ENCODE results near the gene ALDH1B1. TPM values are rescaled to one million over a fixed set of nuclear protein-coding genes. Genes with fewer than 3 reads are reported as not detected.

ALDH1B1 gene
- total RNA-seq, 1 donor: 14.3 TPM

DNA sequence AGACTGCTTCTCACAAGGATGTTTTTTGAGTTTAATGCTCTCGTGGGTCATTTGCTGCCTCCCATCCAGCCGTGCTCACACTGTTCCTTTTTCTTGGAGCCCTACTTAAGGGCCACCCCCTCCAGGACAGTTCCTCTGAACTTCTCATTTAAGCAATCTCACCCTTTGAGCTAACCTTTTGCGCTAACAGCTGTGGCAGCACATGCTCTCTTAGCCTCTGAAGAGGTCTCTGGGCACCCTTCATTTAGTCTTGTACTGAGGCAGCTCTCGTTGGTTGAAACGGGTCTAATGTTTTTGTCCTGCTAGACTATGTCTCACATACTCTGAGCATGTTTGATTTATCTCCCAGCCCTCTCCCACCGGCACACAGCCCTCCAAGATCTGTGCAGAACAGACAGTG is 11.8 kb downstream of the ALDH1B1 start:
- H3K4me3 ChIP-seq (ENCODE audit: low read depth, low read length): no peak overlapping the region
- DNase-seq (ENCODE audit: low read depth): no peak
- TF ChIP-seq, protein P1, sequence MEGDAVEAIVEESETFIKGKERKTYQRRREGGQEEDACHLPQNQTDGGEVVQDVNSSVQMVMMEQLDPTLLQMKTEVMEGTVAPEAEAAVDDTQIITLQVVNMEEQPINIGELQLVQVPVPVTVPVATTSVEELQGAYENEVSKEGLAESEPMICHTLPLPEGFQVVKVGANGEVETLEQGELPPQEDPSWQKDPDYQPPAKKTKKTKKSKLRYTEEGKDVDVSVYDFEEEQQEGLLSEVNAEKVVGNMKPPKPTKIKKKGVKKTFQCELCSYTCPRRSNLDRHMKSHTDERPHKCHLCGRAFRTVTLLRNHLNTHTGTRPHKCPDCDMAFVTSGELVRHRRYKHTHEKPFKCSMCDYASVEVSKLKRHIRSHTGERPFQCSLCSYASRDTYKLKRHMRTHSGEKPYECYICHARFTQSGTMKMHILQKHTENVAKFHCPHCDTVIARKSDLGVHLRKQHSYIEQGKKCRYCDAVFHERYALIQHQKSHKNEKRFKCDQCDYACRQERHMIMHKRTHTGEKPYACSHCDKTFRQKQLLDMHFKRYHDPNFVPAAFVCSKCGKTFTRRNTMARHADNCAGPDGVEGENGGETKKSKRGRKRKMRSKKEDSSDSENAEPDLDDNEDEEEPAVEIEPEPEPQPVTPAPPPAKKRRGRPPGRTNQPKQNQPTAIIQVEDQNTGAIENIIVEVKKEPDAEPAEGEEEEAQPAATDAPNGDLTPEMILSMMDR (IDR thresholded peaks at IDR 0.05; ENCODE audit: insufficient read depth, low read length): no peak

DNA sequence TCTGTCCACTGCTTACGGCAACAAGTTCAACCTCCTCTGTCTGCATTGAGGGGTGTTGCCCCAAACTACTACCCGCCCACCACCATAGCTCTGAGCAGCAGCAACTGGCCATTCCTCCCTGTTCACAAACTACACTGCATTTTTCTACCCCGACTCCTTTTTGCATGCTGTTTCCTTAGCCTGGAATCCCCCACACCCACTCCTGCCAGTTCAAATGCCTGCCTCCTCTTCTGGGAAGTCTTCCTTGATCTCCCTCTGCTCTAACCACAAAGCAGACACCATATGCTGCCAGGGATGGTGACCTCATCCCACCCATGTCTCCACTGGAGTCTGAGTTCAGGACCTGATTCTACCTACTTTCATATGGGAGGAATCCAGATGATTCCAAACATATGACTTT is 13.3 kb downstream of the ALDH1B1 start:
- TF ChIP-seq, protein P1 (IDR thresholded peaks at IDR 0.05; ENCODE audit: insufficient read depth, low read length): no peak
- no peak overlapping the region for H3K4me3 ChIP-seq (ENCODE audit: low read depth, low read length)
- no peak for DNase-seq (ENCODE audit: low read depth)

DNA sequence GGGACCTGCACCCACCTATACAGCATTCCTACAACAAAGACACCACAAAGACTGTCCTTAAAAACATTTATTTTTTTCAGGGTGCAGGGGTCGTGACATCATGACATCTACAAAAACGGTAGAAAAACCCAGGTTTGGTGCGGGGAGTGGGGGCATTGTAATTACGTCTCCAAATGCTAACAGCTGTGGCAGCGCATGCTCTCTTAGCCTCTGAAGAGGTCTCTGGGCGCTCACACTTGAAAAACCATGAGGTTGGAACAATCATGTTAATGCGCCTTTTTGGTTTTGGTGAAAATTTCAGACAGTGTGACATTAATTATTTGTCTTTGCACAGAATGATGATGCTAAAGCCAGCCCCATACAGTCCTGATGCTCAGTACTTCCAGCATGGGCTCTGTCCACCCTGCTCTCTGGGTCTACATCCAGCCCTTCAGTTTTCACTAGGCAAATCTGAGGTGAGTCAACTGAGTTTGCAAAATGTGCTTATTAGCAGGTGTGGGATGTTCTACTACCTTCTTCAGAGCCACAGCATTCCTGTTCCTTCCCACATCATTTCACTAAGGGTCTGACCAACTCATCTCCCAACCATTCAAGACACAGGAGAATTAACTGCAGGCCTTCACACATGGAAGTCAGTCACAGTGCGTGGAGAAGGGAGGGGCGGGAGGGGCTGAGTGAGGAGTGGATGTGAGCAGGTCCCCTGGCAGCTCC is 14.1 kb downstream of the ALDH1B1 start:
- no peak overlapping the region for H3K4me3 ChIP-seq (ENCODE audit: low read depth, low read length)
- TF ChIP-seq, protein P1 (IDR thresholded peaks at IDR 0.05; ENCODE audit: insufficient read depth, low read length): no peak
- DNase-seq (ENCODE audit: low read depth): no peak

DNA sequence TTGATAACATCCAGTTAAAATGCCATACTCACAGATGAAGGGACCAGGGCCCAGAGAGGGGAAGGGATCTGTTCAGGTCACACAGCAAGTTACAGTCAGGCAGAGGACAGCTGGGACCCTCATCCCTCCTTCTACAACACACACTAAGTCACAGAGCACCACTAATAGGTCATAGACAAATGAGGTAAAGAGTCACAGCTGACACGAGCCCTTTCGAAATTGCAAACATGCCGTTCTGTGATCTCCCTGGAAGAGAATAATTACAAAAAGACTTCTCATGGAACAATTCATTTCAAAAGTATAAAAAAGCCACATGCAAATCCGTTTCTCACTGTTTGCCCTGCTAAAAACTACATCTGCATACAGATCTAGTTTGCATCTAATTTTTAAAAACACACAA is 16.2 kb downstream of the ALDH1B1 start:
- DNase-seq (ENCODE audit: low read depth): no peak
- no peak overlapping the region for H3K4me3 ChIP-seq (ENCODE audit: low read depth, low read length)
- TF ChIP-seq, protein P1 (IDR thresholded peaks at IDR 0.05; ENCODE audit: insufficient read depth, low read length): no peak

DNA sequence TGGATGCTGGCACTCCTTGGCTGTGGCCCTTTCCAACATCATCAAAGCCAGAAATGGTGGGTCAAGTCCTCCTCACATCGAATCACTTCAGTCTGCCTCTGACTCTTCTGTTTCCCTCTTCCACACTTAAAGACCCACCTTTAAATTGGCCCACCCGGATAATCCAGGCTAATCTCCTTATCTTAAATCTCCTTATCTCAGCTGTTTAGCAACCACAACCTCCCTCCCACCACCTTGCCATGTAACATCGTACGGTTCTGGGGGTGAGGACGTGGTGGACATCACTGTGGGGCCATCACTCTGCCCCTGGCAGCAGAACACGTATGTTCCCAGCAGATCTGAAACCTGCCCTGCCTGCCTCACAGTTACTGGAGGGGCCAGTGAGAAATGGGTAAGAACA is 20.2 kb downstream of the ALDH1B1 start:
- TF ChIP-seq, protein P1 (IDR thresholded peaks at IDR 0.05; ENCODE audit: insufficient read depth, low read length): no peak
- no peak overlapping the region for H3K4me3 ChIP-seq (ENCODE audit: low read depth, low read length)
- DNase-seq (ENCODE audit: low read depth): no peak

DNA sequence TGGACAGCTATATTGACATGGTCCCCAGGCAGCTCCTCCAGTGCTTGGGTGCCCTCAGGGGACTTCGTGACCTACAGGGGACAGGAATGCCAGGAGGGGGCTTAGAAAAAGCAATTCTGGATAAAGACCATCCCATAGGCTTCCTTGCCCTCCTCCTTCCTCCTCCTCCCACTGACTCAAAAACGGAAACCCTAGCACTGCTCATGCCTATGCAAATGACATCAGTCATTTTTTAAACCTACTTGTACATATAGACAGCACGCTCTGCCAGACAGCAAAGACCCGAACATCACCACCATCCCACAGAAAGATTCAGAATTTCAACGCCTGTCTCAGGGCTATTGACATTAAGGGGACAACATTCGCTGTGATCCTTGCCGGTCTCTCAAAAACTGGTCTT is 20.8 kb downstream of the ALDH1B1 start:
- H3K4me3 ChIP-seq (ENCODE audit: low read depth, low read length): no peak overlapping the region
- no peak for DNase-seq (ENCODE audit: low read depth)
- TF ChIP-seq, protein P1 (IDR thresholded peaks at IDR 0.05; ENCODE audit: insufficient read depth, low read length): no peak
